IPS-15b (cell line): ENCODE data around the gene ZNF367.

Source experiments
- H3K27me3 ChIP-seq: one replicate; pipeline ENCODE4 v1.6.1; 2013; ENCODE audit warnings: low read length; ENCODE audit not compliant: control insufficient read depth, insufficient read depth
- H3K36me3 ChIP-seq: one replicate; pipeline ENCODE4 v1.6.1; 2013; ENCODE audit warnings: low read length; ENCODE audit not compliant: control insufficient read depth, insufficient read depth
- H3K4me1 ChIP-seq: one replicate; pipeline ENCODE4 v1.6.1; 2013; ENCODE audit warnings: mild to moderate bottlenecking, low read length; ENCODE audit not compliant: control insufficient read depth, insufficient read depth
- H3K4me3 ChIP-seq: one replicate; pipeline ENCODE4 v1.5.1; 2013; ENCODE audit warnings: low read depth, low read length
- H3K9ac ChIP-seq: one replicate; pipeline ENCODE4 v1.6.1; 2013; ENCODE audit warnings: low read depth, mild to moderate bottlenecking, low read length
- H3K9me3 ChIP-seq: one replicate; pipeline ENCODE4 v1.6.1; 2013; ENCODE audit warnings: mild to moderate bottlenecking, low read length; ENCODE audit not compliant: control insufficient read depth, insufficient read depth

ZNF367 gene

DNA sequence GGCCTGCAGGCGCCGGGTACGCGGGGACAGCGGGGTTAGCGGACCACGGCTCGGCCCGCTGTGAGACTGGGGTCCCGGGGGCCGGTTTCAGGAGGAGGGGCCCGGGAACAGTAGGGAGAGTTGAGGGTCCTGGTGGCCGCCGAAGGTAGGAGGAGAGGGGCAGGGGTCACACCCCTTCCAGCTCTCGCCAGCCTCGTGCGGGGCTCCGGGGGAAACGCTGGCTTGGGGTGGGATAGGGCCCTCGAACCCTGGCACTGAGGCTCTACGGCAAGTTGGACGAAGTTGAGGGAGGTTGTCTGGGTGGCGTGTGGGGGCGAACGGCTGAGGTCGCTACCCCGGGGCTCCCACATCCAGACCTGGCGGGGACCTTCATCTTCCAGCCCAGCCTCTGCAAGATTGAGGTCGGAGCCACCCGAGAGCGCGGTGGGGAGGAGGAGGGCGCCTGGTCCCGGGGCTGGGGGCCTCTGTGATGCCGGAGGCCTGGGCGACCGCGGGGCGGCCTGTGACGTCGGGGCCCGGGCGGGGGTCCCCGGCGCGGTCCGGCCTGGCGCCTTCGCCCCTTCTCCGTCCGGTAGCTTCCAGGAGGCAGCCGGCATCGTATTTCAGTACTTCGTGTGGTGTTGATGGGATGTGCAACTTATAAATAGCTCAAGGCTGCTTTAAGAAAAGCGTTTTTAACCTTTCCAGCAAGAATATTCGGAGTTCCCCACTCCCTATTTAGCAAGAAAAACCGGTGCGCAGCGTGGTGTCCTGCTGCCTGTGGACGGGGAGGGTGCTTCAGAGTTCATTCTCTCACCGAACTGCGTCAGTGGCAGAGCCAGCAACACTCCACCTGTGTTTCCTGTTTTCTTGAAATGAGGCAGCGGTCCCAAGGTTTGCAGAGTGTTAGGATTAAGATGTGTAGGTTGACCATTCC is 32.7 kb upstream of the ZNF367 start:
- Histone ChIP-seq H3K4me1 (peaks cover 8% of the 10 kb centered on the region), H3K9ac (no peak overlapping the region), H3K9me3 (no peaks in the 10 kb centered on the region), H3K36me3 (no peaks in the 10 kb centered on the region), H3K27me3 (peaks cover 32% of the 10 kb centered on the region), H3K4me3 (peak overlapping the region; percentile 58)

DNA sequence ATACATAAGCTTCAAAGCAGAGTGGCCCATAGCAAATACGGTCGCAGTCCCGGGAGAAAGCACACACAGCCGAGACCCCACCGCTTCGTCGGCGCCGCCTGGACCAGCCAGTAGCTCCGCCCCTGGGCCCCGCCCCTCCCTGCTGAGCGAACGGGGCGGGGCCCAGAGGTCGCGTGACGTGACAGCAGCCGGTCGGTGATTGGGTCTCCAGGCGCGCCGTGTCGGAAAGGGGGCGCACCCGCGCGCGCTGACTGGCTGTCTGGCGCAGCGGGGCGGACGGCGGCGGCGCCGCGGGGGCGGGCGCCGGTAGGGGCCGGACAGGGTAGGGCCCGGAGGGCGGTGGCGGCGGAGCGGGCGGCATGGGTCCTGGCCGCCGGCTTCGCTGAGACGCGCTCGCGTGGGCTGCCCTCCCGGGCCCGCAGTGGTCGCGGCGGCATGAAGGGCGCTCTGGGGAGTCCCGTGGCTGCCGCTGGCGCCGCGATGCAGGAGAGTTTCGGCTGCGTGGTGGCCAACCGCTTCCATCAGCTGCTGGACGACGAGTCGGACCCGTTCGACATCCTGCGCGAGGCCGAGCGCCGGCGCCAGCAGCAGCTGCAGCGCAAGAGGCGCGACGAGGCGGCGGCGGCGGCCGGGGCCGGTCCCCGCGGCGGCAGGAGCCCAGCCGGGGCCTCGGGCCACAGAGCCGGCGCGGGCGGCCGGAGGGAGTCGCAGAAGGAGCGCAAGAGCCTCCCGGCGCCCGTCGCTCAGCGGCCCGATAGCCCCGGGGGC is 31.9 kb upstream of the ZNF367 start, which contains the start of gene HABP4:
Gene HABP4, plus strand, starts transcription at position 325 of the 768 bp plus-strand sequence. Its CDS starts 111 bp downstream, at position 436.
- peaks cover 32% of the 10 kb centered on the region for H3K27me3 ChIP-seq
- H3K36me3 ChIP-seq: no peaks in the 10 kb centered on the region
- H3K9ac ChIP-seq: no peak within 1 kb of the TSS
- peak within 1 kb of the TSS; percentile 59 for H3K4me3 ChIP-seq
- peaks cover 8% of the 10 kb centered on the region for H3K4me1 ChIP-seq
- no peaks in the 10 kb centered on the region for H3K9me3 ChIP-seq

DNA sequence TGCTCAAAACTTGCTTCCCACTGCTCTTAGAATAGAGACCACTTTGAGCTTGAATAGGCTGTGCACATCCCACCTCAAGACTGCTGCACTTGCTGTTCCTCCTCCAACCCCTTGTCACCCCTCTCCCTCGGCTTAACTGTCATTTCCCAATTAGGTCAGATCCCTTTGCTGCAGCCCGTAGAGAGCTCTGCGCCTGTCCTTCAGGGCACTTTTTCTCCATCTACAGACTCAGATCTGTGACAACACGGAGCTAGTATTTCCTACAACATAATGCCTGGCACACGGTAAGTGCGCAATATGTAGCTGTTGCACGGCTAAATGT is 31.3 kb upstream of the ZNF367 start:
- peaks cover 8% of the 10 kb centered on the region for H3K4me1 ChIP-seq
- peaks cover 32% of the 10 kb centered on the region for H3K27me3 ChIP-seq
- no peak overlapping the region for H3K9ac ChIP-seq
- H3K9me3 ChIP-seq: no peaks in the 10 kb centered on the region
- peak overlapping the region; percentile 59 for H3K4me3 ChIP-seq
- H3K36me3 ChIP-seq: no peaks in the 10 kb centered on the region

DNA sequence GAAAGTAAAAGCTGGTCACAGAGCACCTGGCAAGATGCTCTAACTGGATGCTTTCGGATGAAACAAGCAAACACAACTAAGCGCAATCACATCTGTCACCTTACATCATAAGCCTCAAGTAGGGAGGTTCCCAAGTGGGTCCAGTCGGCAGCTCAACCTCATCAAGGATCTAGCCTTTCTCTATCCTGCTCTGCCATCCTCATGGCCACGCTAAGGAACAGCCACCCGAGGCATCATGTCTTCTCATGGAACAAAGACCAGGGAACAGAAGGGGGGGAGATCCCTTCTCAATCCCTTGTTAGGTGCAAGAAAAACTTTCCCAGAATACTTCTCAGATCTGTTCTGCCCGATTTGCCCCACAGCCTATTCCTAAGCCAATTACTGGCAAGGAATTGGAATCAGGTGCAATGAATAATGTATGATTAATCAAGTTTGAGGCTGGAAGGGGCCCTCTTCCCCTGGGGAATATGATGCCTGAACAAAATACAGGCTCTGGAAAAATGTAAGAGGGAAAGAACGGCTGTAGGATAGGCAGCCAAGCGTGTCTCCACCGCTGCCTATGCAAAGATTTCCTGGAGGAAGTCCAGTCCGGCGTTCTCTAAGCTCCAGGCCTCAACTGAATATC is 30.5 kb upstream of the ZNF367 start:
- H3K36me3 ChIP-seq: no peaks in the 10 kb centered on the region
- no peaks in the 10 kb centered on the region for H3K9me3 ChIP-seq
- H3K4me1 ChIP-seq: peaks cover 8% of the 10 kb centered on the region
- H3K27me3 ChIP-seq: peaks cover 32% of the 10 kb centered on the region
- H3K4me3 ChIP-seq: no peak overlapping the region
- no peak overlapping the region for H3K9ac ChIP-seq

DNA sequence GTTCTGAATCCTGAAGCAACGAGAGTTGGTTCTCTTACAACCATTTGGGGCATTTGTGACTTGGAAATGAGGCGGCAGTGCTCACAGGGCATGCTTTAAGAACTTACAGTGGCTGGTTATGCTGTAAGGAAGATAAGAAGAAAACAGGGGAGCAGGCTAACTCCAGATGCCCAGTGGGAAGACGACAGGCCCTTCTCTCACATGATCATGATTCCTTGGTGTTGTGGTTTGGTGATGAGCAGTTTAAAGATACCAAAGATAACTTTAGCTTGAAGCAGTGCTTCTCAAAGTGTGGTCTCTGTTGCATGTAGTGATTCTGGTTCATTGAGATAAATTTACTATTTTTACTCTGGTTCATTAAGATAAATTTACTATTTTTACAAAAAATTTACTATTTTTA is 29.2 kb upstream of the ZNF367 start:
- Histone ChIP-seq H3K9ac (no peak overlapping the region), H3K4me1 (peaks cover 8% of the 10 kb centered on the region), H3K4me3 (no peak overlapping the region), H3K9me3 (no peaks in the 10 kb centered on the region), H3K36me3 (no peaks in the 10 kb centered on the region), H3K27me3 (peaks cover 32% of the 10 kb centered on the region)

DNA sequence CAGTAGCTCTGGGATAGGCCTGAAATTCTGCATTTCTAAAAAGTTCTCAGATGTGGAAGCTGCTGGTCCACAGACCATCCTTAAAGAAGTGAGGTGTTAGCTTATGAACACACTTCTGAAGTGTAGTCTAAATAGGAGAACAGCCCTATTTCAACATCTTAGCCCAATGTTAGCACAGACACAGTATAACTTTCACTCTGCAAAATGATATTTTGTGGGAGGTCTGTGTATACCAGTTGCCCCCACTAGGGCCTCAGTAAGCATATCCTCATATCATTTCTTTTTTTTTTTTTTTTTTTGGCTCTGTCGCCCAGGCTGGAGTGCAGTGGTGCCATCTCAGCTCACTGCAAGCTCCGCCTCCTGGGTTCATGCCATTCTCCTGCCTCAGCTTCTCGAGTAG is 24.3 kb upstream of the ZNF367 start:
- H3K4me1 ChIP-seq: no peaks in the 10 kb centered on the region
- no peaks in the 10 kb centered on the region for H3K36me3 ChIP-seq

DNA sequence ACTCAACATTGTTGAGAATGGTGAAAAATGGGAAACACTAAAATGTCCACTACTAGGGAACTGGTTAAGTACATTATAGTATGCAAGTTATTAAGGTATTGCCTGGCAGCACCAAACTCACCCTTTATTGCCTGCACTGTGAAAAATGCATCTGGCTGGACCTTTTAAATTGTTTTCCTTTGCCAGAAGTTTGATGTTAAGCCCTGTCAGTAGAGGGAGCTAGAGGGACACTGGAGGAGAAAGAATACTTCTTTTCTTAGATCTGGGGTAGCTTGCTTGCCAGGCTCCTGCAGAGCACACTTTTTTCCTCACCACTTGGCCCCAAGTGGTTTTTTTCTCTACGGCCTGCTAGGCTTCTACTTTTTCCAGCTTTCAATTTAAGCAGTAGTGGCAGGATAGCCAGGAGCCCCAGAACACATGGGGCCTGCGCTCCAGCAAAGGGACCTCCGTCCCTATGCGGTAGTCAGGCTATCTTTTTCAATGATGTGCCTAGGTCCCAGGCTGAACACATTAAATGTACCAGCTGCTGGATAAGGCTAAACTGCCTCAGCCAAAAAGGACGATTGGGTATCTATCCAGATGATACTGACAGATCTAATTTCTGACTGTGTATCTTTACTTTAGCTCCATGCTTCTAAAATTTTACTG is 23.8 kb upstream of the ZNF367 start:
- Histone ChIP-seq H3K27me3 (no peaks in the 10 kb centered on the region), H3K4me1 (no peaks in the 10 kb centered on the region), H3K9me3 (no peaks in the 10 kb centered on the region), H3K4me3 (no peak overlapping the region), H3K36me3 (no peaks in the 10 kb centered on the region), H3K9ac (no peak overlapping the region)

More for the DNA sequence above, 24.3 kb upstream of the ZNF367 start:
- H3K4me3 ChIP-seq: no peak overlapping the region
- H3K27me3 ChIP-seq: peaks cover 3% of the 10 kb centered on the region
- no peak overlapping the region for H3K9ac ChIP-seq
- no peaks in the 10 kb centered on the region for H3K9me3 ChIP-seq

DNA sequence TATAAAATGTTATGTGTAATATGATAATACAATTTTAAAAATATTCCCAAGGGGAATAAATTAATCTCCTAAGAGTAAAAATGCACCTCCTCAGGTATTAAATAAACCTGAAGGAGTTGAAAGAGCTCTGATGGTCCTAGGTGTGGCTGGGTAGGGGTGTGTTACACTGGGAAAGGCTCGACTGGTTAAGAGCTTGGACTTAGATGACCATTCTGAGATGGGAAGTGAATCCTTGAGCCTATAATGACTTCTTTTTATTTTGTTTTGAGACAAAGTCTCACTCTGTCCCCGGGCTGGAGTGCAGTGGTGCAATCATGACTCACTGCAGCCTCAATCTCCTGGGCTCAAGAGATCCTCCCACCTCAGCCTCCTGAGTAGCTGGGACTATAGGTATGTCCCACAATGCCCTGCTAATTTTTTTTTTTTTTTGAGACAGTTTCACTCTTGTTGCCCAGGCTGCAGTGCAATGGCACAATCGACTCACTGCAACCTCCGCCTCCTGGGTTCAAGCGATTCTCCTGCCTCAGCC is 22.6 kb upstream of the ZNF367 start:
- Histone ChIP-seq H3K9ac (no peak overlapping the region), H3K4me3 (no peak overlapping the region), H3K36me3 (no peaks in the 10 kb centered on the region), H3K27me3 (no peaks in the 10 kb centered on the region), H3K9me3 (no peaks in the 10 kb centered on the region), H3K4me1 (no peaks in the 10 kb centered on the region)

DNA sequence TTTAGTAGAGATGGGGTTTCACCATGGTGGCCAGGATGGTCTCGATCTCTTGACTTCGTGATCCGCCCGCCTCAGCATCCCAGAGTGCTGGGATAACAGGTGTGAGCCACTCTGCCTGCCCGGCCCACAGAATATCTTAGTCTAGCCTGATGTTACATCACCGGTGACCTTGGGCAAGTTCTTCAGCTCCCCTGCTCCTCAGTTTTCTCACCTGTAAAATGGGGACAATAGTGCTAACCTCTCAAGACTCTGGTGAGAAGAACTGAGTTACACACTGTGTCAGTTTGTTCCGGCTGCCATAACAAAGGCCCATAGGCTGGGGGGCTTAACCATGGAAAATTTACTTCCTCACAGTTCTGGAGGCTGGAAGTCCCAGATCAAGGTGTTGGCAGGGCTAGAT is 19.3 kb upstream of the ZNF367 start:
- Histone ChIP-seq H3K4me3 (no peak overlapping the region), H3K27me3 (no peaks in the 10 kb centered on the region), H3K36me3 (no peaks in the 10 kb centered on the region), H3K4me1 (no peaks in the 10 kb centered on the region), H3K9ac (no peak overlapping the region), H3K9me3 (no peaks in the 10 kb centered on the region)

DNA sequence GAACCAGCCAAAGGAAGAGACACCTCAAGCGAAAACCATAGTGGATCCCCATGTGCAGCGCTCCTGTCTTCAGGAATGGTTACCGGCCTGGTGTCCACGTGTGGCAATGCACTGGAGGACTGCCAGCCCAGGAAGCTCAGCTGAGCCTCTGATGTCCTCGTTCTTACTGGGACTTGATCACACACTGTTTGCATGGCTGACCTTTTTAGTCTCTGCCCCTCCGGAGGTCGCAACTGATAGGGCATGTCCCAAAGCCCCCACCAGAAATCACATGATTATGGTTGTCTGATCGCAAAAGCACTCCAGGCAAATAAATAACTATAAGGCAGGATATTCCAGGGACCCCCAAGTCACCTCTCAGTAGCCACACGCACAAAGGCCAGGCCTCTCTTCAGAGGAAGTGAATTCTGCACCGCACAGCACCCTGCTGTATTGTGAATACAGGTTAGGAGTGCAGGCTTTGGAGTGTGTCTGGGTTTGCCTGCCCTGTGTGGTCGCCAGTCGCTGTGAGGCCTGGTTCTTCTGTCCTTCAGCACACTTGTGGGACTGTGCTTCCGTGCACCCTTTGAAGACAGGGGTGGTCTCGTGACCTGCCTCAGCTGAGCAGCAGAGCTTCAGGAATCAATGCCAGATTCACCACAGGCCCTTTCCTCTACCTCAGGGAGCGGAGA is 18.4 kb upstream of the ZNF367 start:
- Histone ChIP-seq H3K4me3 (no peak overlapping the region), H3K27me3 (no peaks in the 10 kb centered on the region), H3K4me1 (no peaks in the 10 kb centered on the region), H3K9ac (no peak overlapping the region), H3K9me3 (no peaks in the 10 kb centered on the region), H3K36me3 (no peaks in the 10 kb centered on the region)

DNA sequence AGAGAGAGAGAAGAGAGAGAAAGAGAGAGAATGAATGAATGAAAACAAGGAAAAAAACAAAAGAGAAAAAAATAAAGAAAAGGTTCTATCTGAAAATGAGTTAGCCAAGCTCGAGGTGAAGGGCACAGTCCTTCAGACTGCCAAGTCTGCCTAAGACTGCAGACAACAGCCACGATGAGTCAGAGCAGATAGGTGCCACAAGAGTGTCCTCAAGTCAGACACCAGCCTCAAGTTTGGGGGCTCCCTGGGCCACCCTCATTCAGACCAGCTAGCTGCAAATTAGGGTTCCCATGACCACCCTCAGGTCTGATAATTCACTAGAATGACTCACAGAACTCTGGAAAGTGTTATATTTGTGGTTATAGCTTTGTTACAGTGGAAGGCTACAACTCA is 17.9 kb upstream of the ZNF367 start:
- Histone ChIP-seq H3K9ac (no peak overlapping the region), H3K27me3 (no peaks in the 10 kb centered on the region), H3K36me3 (no peaks in the 10 kb centered on the region), H3K4me1 (no peaks in the 10 kb centered on the region), H3K9me3 (no peaks in the 10 kb centered on the region), H3K4me3 (no peak overlapping the region)
